Liver (tissue), 9 donors: ENCODE data around the gene PIGR. TPM values are rescaled to one million over a fixed set of nuclear protein-coding genes. Genes with fewer than 3 reads are reported as not detected.

Source experiments
- DNase-seq: peaks from one replicate; pipeline ENCODE4 v3.0.0-alpha.2; 2017; ENCODE audit warnings: low spot score
- H3K27ac ChIP-seq, 2 donors: one replicate each; pipeline ENCODE4 v1.7.0; 2013; ENCODE audit warnings: inconsistent platforms in 2 of 2, low read length in 2 of 2, control low read depth in 1 of 2, low read depth in 1 of 2, mild to moderate bottlenecking in 1 of 2
- H3K27me3 ChIP-seq, 4 donors: one replicate each; pipeline versions ENCODE4 v1.6.1 to v1.7.0; 2013; ENCODE audit warnings: low read length in 3 of 4, inconsistent platforms in 1 of 4, mild to moderate bottlenecking in 1 of 4, moderate library complexity in 1 of 4; ENCODE audit not compliant: control insufficient read depth in 4 of 4, insufficient read depth in 4 of 4
- H3K36me3 ChIP-seq, 4 donors: one replicate each; pipeline versions ENCODE4 v1.6.1 to v1.7.0; 2013; ENCODE audit warnings: low read length in 3 of 4, mild to moderate bottlenecking in 3 of 4, low read depth in 1 of 4, moderate library complexity in 1 of 4; ENCODE audit not compliant: control insufficient read depth in 4 of 4, insufficient read depth in 3 of 4
- H3K4me1 ChIP-seq, 4 donors: one replicate each; pipeline versions ENCODE4 v1.6.1 to v1.7.0; 2013; ENCODE audit warnings: low read length in 3 of 4, mild to moderate bottlenecking in 3 of 4, moderate library complexity in 1 of 4; ENCODE audit not compliant: control insufficient read depth in 4 of 4, insufficient read depth in 4 of 4
- H3K4me3 ChIP-seq, 3 donors: one replicate each; pipeline versions ENCODE4 v1.6.1 to v1.7.0; 2013; ENCODE audit warnings: low read length in 3 of 3, control low read depth in 1 of 3, low read depth in 1 of 3, mild to moderate bottlenecking in 1 of 3
- H3K9ac ChIP-seq, 2 donors: one replicate each; pipeline ENCODE4 v1.7.0; 2013; ENCODE audit warnings: low read length in 2 of 2, mild to moderate bottlenecking in 2 of 2, moderate library complexity in 2 of 2, control low read depth in 1 of 2, low read depth in 1 of 2
- H3K9me3 ChIP-seq, 4 donors: one replicate each; pipeline versions ENCODE4 v1.6.1 to v1.7.0; 2013; ENCODE audit warnings: low read length in 3 of 4; ENCODE audit not compliant: control insufficient read depth in 4 of 4
- ATF3 ChIP-seq: IDR thresholded peaks from 2 replicates; pipeline ENCODE4 v1.6.1; 2016; ENCODE audit warnings: antibody characterized with exemption
- CTCF ChIP-seq: fragments of 150-350 bp; IDR thresholded peaks from 2 replicates; pipeline ENCODE4 v1.5.1; 2017; ENCODE audit warnings: improper control_type of control experiment, low read depth, low read length; ENCODE audit not compliant: missing input control
- EGR1 ChIP-seq, 2 donors: IDR thresholded peaks; 2 replicates each; pipeline ENCODE4 v1.6.1; 2016 to 2018; ENCODE audit warnings: antibody characterized with exemption in 2 of 2, low read depth in 2 of 2
- FOXA1 ChIP-seq: IDR thresholded peaks from 2 replicates; pipeline ENCODE4 v1.6.1; 2016; ENCODE audit warnings: antibody characterized with exemption
- FOXA2 ChIP-seq: IDR thresholded peaks from 2 replicates; pipeline ENCODE4 v1.6.1; 2016; ENCODE audit warnings: antibody characterized with exemption
- GABPA ChIP-seq, 2 donors: IDR thresholded peaks in 1 of 2; conservative IDR thresholded peaks in 1 of 2; 2 replicates each; pipeline ENCODE4 v1.6.1; 2016; ENCODE audit warnings: antibody characterized with exemption in 2 of 2, mild to moderate bottlenecking in 1 of 2, moderate library complexity in 1 of 2
- HNF4A ChIP-seq, 2 donors: conservative IDR thresholded peaks; 2 replicates each; pipeline ENCODE4 v1.6.1; 2016; ENCODE audit warnings: antibody characterized with exemption in 2 of 2, mild to moderate bottlenecking in 2 of 2
- HNF4G ChIP-seq: IDR thresholded peaks from 2 replicates; pipeline ENCODE4 v1.6.1; 2016; ENCODE audit warnings: antibody characterized with exemption
- JUND ChIP-seq, 2 donors: IDR thresholded peaks; 2 replicates each; pipeline ENCODE4 v1.6.1; 2016; ENCODE audit warnings: antibody characterized with exemption in 2 of 2
- MAX ChIP-seq: IDR thresholded peaks from 2 replicates; pipeline ENCODE4 v1.6.1; 2016; ENCODE audit warnings: antibody characterized with exemption
- NR2F2 ChIP-seq: IDR thresholded peaks from 2 replicates; pipeline ENCODE4 v1.6.1; 2016; ENCODE audit warnings: antibody characterized with exemption
- RAD21 ChIP-seq, 2 donors: IDR thresholded peaks; 2 replicates each; pipeline ENCODE4 v1.6.1; 2016; ENCODE audit warnings: antibody characterized with exemption in 2 of 2, mild to moderate bottlenecking in 2 of 2
- REST ChIP-seq: IDR thresholded peaks from 2 replicates; pipeline ENCODE4 v1.6.1; 2016; ENCODE audit warnings: antibody characterized with exemption, mild to moderate bottlenecking
- RXRA ChIP-seq, 2 donors: IDR thresholded peaks; 2 replicates each; pipeline ENCODE4 v1.6.1; 2017 to 2018; ENCODE audit warnings: antibody characterized with exemption in 2 of 2, mild to moderate bottlenecking in 1 of 2
- SP1 ChIP-seq: IDR thresholded peaks from 2 replicates; pipeline ENCODE4 v1.6.1; 2018; ENCODE audit warnings: antibody characterized with exemption, mild to moderate bottlenecking
- TAF1 ChIP-seq: conservative IDR thresholded peaks from 2 replicates; pipeline ENCODE4 v1.6.1; 2016; ENCODE audit warnings: antibody characterized with exemption, mild to moderate bottlenecking
- YY1 ChIP-seq: IDR thresholded peaks from 2 replicates; pipeline ENCODE4 v1.6.1; 2016; ENCODE audit warnings: antibody characterized with exemption, mild to moderate bottlenecking
- ZBTB33 ChIP-seq: IDR thresholded peaks from 2 replicates; pipeline ENCODE4 v1.6.1; 2016; ENCODE audit warnings: antibody characterized with exemption
- WGBS: extraction: QIAGEN DNeasy Blood & Tissue Kit; methylation state at CpG from one replicate; pipeline ENCODE4 v1.1.7; 2013; 5-methylcytosine and 5-hydroxymethylcytosine counted together
- polyA plus RNA-seq, 2 donors: library from polyadenylated mRNA; stranded (reverse) in 1 of 2; unstranded in 1 of 2; fragments of 200-250 nt in 1 of 2; fragments of >200 nt in 1 of 2; fragmentation: Nextera tagmentation in 1 of 2; extraction: Ambion mirVana in 1 of 2; gene quantifications; one replicate each; pipeline versions ENCODE4 v1.2.1 to v1.2.3, GENCODE V29; 2013 to 2015
- total RNA-seq, 2 donors: library from RNA; depleted of rRNA; stranded (reverse); fragments of >200 nt; gene quantifications; one replicate each; pipeline ENCODE4 v1.2.3, GENCODE V29; 2014
- donor health status: healthy.
- donor health status: healthy.
- donor health status: healthy.
- donor health status: healthy.
- donor health status: healthy.

PIGR gene
- total and polyA plus RNA-seq, 4 donors, result 0.09 to 43.3 (median 14.1) TPM

- Histone ChIP-seq H3K9me3 (no peaks in the 10 kb centered on the region), H3K27me3 (no peaks in the 10 kb centered on the region), H3K4me1 (peaks cover 0 to 7% (median 1%) of the 10 kb centered on the region in 4 donors), H3K36me3 (no peaks in the 10 kb centered on the region), H3K9ac (no peak overlapping the region), H3K27ac (peak overlapping the region; percentile 54 to 58), H3K4me3 (no peak overlapping the region)
- 75% methylated on average over 12 of the region's 12 CpGs for WGBS
- TF ChIP-seq CTCF, result no peak
- no peak for TF ChIP-seq SP1
- no peak for TF ChIP-seq REST
- TF ChIP-seq NR2F2, result no peak
- no peak for TF ChIP-seq FOXA1
- no peak for TF ChIP-seq JUND (IDR thresholded peaks at IDR 0.05)
- no peak for TF ChIP-seq ZBTB33
- no peak for TF ChIP-seq YY1
- TF ChIP-seq MAX, result no peak
- TF ChIP-seq HNF4G, result no peak
- no peak for TF ChIP-seq FOXA2
- no peak for TF ChIP-seq TAF1
- TF ChIP-seq EGR1 (IDR thresholded peaks at IDR 0.05; ENCODE audit: low read depth in 2 of 2), result no peak
- no peak for TF ChIP-seq HNF4A (conservative IDR thresholded peaks at IDR 0.05)
- TF ChIP-seq GABPA (IDR thresholded peaks at IDR 0.05 in 1 of 2, conservative IDR thresholded peaks at IDR 0.05 in 1 of 2), result no peak
- no peak for TF ChIP-seq ATF3
- no peak for TF ChIP-seq RXRA (IDR thresholded peaks at IDR 0.05)
- TF ChIP-seq RAD21 (IDR thresholded peaks at IDR 0.05), result no peak
- DNase-seq, result no peak
These were observed 23.0 kb downstream of the PIGR start for GRCh38 chr1:206923009-206923960.
